OCI-LY3 (cell line): ENCODE measurements around the gene PIK3CA.
"Not testable (repeated sequence)": the region's sequence is repeated elsewhere in the genome, so short reads cannot be mapped to it uniquely, and the experiment has no call there.

Experiments
- H2AFZ ChIP-seq: fragments of 200-600, 300-600 bp; shearing (Covaris generic); 2 replicates; pipeline ENCODE4 v1.6.0; 2014; ENCODE audit warnings: antibody characterized with exemption, low read depth, low read length
- H3K27ac ChIP-seq: fragments of 200-600, 300-600 bp; sonication (generic); 2 replicates; pipeline ENCODE4 v1.5.1; 2014; ENCODE audit warnings: mild to moderate bottlenecking, low read length, moderate library complexity, mixed read lengths
- H3K27me3 ChIP-seq: fragments of 200-600, 300-600 bp; sonication (generic); 2 replicates; pipeline ENCODE4 v1.6.1; 2014; ENCODE audit warnings: low read depth, low read length, mixed read lengths
- H3K36me3 ChIP-seq: fragments of 200-600, 300-600 bp; sonication (generic); replicated peaks from 2 replicates; pipeline ENCODE3; 2014; ENCODE audit warnings: low read depth, low read length, mixed read lengths
- H3K4me1 ChIP-seq: fragments of 300-600, 200-600 bp; sonication (generic); 2 replicates; pipeline ENCODE4 v1.6.1; 2014; ENCODE audit warnings: low read length, mixed read lengths
- H3K4me2 ChIP-seq: fragments of 200-600, 300-600 bp; sonication (generic); 2 replicates; pipeline ENCODE4 v1.6.1; 2014; ENCODE audit warnings: low read length, mixed read lengths
- H3K4me3 ChIP-seq: fragments of 300-600, 200-600 bp; sonication (generic); 2 replicates; pipeline ENCODE4 v1.5.1; 2014; ENCODE audit warnings: antibody characterized with exemption, mild to moderate bottlenecking, low read length, moderate library complexity
- H3K79me2 ChIP-seq: fragments of 300-600, 200-600 bp; shearing (Covaris generic); 2 replicates; pipeline ENCODE4 v1.6.1; 2014; ENCODE audit warnings: mild to moderate bottlenecking, low read length, mixed read lengths
- H3K9ac ChIP-seq: fragments of 300-600, 200-600 bp; shearing (Covaris generic); 2 replicates; pipeline ENCODE4 v1.6.0; 2014; ENCODE audit warnings: mild to moderate bottlenecking, low read length, moderate library complexity
- H3K9me3 ChIP-seq: fragments of 200-600, 300-600 bp; shearing (Covaris generic); 2 replicates; pipeline ENCODE4 v1.6.1; 2014; ENCODE audit warnings: low read length, mixed read lengths; ENCODE audit not compliant: insufficient read depth
- H4K20me1 ChIP-seq: fragments of 200-600, 300-600 bp; sonication (generic); 2 replicates; pipeline ENCODE4 v1.6.1; 2016; ENCODE audit warnings: low read length, mixed read lengths; ENCODE audit not compliant: insufficient read depth
- CTCF ChIP-seq: fragments of 200-600, 300-600 bp; sonication (generic); IDR thresholded peaks from 2 replicates; pipeline ENCODE4 v1.5.1; 2014; ENCODE audit warnings: antibody characterized with exemption, low read length, low read depth
- EZH2phosphoT487 ChIP-seq: fragments of 200-600 bp; shearing (Covaris generic); IDR thresholded peaks from 2 replicates; pipeline ENCODE4 v1.6.1; 2018; ENCODE audit warnings: antibody characterized with exemption, mixed run types, low read depth

Gene PIK3CA

GRCh38 chr3:179233043-179233442 is 84.9 kb downstream of the PIK3CA start:
- H3K4me1 ChIP-seq: 0 out of 2 replicates have a peak, but pooled peaks cover 4% of the 10 kb centered on the region
- H3K27me3 ChIP-seq: no peaks in the 10 kb centered on the region
- no peak overlapping the region for H3K4me2 ChIP-seq
- H3K4me3 ChIP-seq: no peak overlapping the region
- no peak for TF ChIP-seq CTCF
- no peak for TF ChIP-seq EZH2phosphoT487
- H3K36me3 ChIP-seq: peaks cover 15% of the 10 kb centered on the region
- H3K9ac ChIP-seq: no peak overlapping the region
- H3K9me3 ChIP-seq: no peaks in the 10 kb centered on the region
- H3K79me2 ChIP-seq: no peaks in the 10 kb centered on the region
- no peaks in the 10 kb centered on the region for H4K20me1 ChIP-seq
- H3K27ac ChIP-seq: no peak overlapping the region
- no peak overlapping the region for H2AFZ ChIP-seq

- TF ChIP-seq EZH2phosphoT487 (no peak), CTCF (no peak)
These were observed 86.0 kb downstream of the PIK3CA start for GRCh38 chr3:179234199-179234598.

GRCh38 chr3:179236669-179237301 is 88.6 kb downstream of the PIK3CA start:
- H3K4me1 ChIP-seq: 0 out of 2 replicates have a peak, but pooled peaks cover 4% of the 10 kb centered on the region
- H3K4me2 ChIP-seq: peak overlapping the region; percentile 16; the same call in 1 of the 2 replicates
- H4K20me1 ChIP-seq: no peaks in the 10 kb centered on the region
- H3K4me3 ChIP-seq: no peak overlapping the region
- no peaks in the 10 kb centered on the region for H3K79me2 ChIP-seq
- no peaks in the 10 kb centered on the region for H3K9me3 ChIP-seq
- TF ChIP-seq CTCF: no peak
- TF ChIP-seq EZH2phosphoT487: no peak
- H3K36me3 ChIP-seq: peaks cover 12% of the 10 kb centered on the region
- H2AFZ ChIP-seq: no peak overlapping the region
- no peak overlapping the region for H3K9ac ChIP-seq
- H3K27ac ChIP-seq: no peak overlapping the region
- no peaks in the 10 kb centered on the region for H3K27me3 ChIP-seq

More at GRCh38 chr3:179234199-179234598, 86.0 kb downstream of the PIK3CA start:
- Histone ChIP-seq H3K4me2 (no peak overlapping the region), H2AFZ (no peak overlapping the region), H4K20me1 (no peaks in the 10 kb centered on the region), H3K27me3 (no peaks in the 10 kb centered on the region), H3K27ac (no peak overlapping the region), H3K36me3 (peaks cover 15% of the 10 kb centered on the region), H3K79me2 (no peaks in the 10 kb centered on the region), H3K4me3 (no peak overlapping the region), H3K9me3 (no peaks in the 10 kb centered on the region), H3K9ac (no peak overlapping the region), H3K4me1 (0 out of 2 replicates have a peak, but pooled peaks cover 4% of the 10 kb centered on the region)

- H4K20me1 ChIP-seq, H3K4me2 ChIP-seq, H3K9me3 ChIP-seq: not testable (repeated sequence)
These were observed 92.1 kb downstream of the PIK3CA start for GRCh38 chr3:179240299-179240698.

GRCh38 chr3:179242859-179243258 is 94.7 kb downstream of the PIK3CA start:
- not testable (repeated sequence) for H3K9ac ChIP-seq, H3K27ac ChIP-seq, H2AFZ ChIP-seq, H3K79me2 ChIP-seq, H3K4me2 ChIP-seq, H3K36me3 ChIP-seq, H4K20me1 ChIP-seq, H3K4me1 ChIP-seq, H3K9me3 ChIP-seq, H3K27me3 ChIP-seq, H3K4me3 ChIP-seq

More at GRCh38 chr3:179240299-179240698, 92.1 kb downstream of the PIK3CA start:
- not testable (repeated sequence) for H2AFZ ChIP-seq, H3K9ac ChIP-seq, H3K4me1 ChIP-seq, H3K4me3 ChIP-seq, H3K27me3 ChIP-seq, H3K27ac ChIP-seq, H3K79me2 ChIP-seq, H3K36me3 ChIP-seq
